ENCODE data around the gene TMEM74B. TPM values are rescaled to one million over a fixed set of nuclear protein-coding genes. Genes with fewer than 3 reads are reported as not detected.
A peak's percentile ranks its signal among the peaks of the same experiment; 100 is the strongest.

The TMEM74B gene
- 10 to 100 TPM; 11.6 to 87.6 (median 30.2) TPM for total RNA-seq

GRCh38 chr20:1184638-1185315 is at the start of gene TMEM74B:
TSS of gene TMEM74B (minus strand) at chr20:1184981. CDS start at chr20:1183801, 1,180 bp downstream.
- TF ChIP-seq, protein P1, sequence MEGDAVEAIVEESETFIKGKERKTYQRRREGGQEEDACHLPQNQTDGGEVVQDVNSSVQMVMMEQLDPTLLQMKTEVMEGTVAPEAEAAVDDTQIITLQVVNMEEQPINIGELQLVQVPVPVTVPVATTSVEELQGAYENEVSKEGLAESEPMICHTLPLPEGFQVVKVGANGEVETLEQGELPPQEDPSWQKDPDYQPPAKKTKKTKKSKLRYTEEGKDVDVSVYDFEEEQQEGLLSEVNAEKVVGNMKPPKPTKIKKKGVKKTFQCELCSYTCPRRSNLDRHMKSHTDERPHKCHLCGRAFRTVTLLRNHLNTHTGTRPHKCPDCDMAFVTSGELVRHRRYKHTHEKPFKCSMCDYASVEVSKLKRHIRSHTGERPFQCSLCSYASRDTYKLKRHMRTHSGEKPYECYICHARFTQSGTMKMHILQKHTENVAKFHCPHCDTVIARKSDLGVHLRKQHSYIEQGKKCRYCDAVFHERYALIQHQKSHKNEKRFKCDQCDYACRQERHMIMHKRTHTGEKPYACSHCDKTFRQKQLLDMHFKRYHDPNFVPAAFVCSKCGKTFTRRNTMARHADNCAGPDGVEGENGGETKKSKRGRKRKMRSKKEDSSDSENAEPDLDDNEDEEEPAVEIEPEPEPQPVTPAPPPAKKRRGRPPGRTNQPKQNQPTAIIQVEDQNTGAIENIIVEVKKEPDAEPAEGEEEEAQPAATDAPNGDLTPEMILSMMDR (IDR thresholded peaks at IDR 0.05): no peak
- TF ChIP-seq POLR2A (IDR thresholded peaks at IDR 0.05): peak in 1 of 2 donors; percentile 23
- Histone ChIP-seq H3K4me3 (peak within 1 kb of the TSS; percentile 42 to 85 (median 61)), H3K27ac (peak within 1 kb of the TSS in 3 of 4 donors; percentile 32 to 62 (median 62)), H3K9me3 (no peaks in the 10 kb centered on the region), H3K36me3 (peaks cover 0 to 10% (median 0%) of the 10 kb centered on the region in 3 donors), H3K27me3 (no peaks in the 10 kb centered on the region), H3K4me1 (peaks cover 0 to 27% (median 7%) of the 10 kb centered on the region in 4 donors)
- peak in 1 of 3 donors; percentile 68 for DNase-seq

DNA sequence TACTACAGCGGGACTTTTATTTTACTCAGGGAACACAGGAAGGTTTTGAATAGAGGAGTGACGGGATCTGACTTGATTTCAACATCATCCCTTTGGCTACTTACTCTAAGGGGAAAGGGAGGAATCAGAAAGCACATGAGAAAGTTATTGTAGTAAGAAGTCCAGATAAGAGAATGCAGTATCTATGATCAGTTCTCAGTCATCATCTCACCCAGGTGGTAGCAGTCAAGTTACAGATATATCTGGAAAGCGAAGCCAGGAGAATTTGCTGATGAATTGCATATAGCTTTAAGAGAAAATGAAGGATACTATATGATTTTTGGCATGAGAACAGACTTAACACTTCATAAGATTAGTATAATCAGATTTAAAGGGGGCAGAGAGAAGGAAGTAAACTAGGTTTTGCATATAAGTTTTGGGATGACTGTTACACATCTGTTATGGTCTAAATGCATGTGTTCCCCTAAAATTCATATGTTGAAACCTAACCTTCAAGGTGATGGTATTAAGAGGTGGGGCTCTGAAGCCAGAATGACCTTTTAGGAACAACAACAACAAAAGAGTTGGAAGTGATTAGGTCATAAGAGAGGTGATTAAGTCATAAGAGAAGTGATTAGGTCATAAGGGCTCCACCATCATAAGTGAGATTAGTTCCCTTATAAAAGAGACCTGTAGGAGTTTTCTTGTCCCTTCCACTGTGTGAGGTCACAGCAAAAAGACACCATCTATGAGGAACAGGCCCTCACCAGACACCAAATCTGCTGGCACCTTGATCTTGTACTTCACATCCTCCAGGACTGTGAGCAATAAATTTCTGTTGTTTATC is 47.7 kb upstream of the TMEM74B start:
- Histone ChIP-seq H3K27ac (no peak overlapping the region), H3K4me1 (no peaks in the 10 kb centered on the region), H3K27me3 (no peaks in the 10 kb centered on the region), H3K9me3 (no peaks in the 10 kb centered on the region), H3K4me3 (no peak overlapping the region), H3K36me3 (no peaks in the 10 kb centered on the region)
- TF ChIP-seq, protein P1 (IDR thresholded peaks at IDR 0.05): no peak
- TF ChIP-seq POLR2A (IDR thresholded peaks at IDR 0.05): no peak
- DNase-seq: no peak

DNA sequence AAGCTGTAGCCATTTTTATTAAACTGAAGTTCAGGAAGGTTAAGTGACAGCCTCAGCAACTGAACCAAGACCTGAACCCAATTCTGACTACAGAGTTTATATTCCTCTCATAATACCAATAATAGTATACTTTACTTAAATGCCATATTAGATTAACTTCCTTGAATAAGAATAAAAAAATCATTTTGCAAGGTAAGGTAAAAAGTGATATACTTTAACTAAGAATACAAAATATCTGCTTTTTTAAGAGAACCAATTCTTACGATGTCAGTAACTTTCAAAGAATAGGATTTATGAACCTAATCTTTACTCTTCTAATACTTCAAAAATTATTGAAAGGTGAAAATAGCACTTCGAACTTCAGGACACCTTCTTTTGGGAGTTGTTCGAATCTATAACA is 44.8 kb upstream of the TMEM74B start:
- no peaks in the 10 kb centered on the region for H3K9me3 ChIP-seq
- no peak overlapping the region for H3K27ac ChIP-seq
- TF ChIP-seq POLR2A (IDR thresholded peaks at IDR 0.05): no peak
- TF ChIP-seq, protein P1 (IDR thresholded peaks at IDR 0.05): no peak
- H3K27me3 ChIP-seq: no peaks in the 10 kb centered on the region
- H3K4me3 ChIP-seq: no peak overlapping the region
- peaks cover 3 to 12% (median 7%) of the 10 kb centered on the region in 4 donors for H3K4me1 ChIP-seq
- no peak for DNase-seq
- no peaks in the 10 kb centered on the region for H3K36me3 ChIP-seq

- Histone ChIP-seq H3K36me3 (no peaks in the 10 kb centered on the region), H3K9me3 (no peaks in the 10 kb centered on the region), H3K27ac (peak within 1 kb of the TSS in 3 of 4 donors; percentile 45 to 69 (median 68)), H3K27me3 (no peaks in the 10 kb centered on the region), H3K4me1 (peaks cover 3 to 12% (median 7%) of the 10 kb centered on the region in 4 donors), H3K4me3 (peak within 1 kb of the TSS; percentile 43 to 69 (median 66))
- TF ChIP-seq, protein P1 (IDR thresholded peaks at IDR 0.05): no peak
- no peak for TF ChIP-seq POLR2A (IDR thresholded peaks at IDR 0.05)
- DNase-seq: peak; percentile 70 to 93 (median 87)
These were observed 41.2 kb upstream of the TMEM74B start, which contains the start of gene RAD21L1 for GRCh38 chr20:1225783-1226654. TSS of gene RAD21L1 (plus strand) at chr20:1226044. CDS start at chr20:1228454, 2,410 bp downstream.

GRCh38 chr20:1225263-1225782 is 40.5 kb upstream of the TMEM74B start:
- Histone ChIP-seq H3K4me3 (peak overlapping the region; percentile 22 to 67 (median 63)), H3K36me3 (no peaks in the 10 kb centered on the region), H3K27me3 (no peaks in the 10 kb centered on the region), H3K4me1 (peaks cover 3 to 12% (median 7%) of the 10 kb centered on the region in 4 donors), H3K9me3 (no peaks in the 10 kb centered on the region), H3K27ac (peak overlapping the region in 2 of 4 donors; percentile 68 to 69)
- no peak for TF ChIP-seq POLR2A (IDR thresholded peaks at IDR 0.05)
- TF ChIP-seq, protein P1 (IDR thresholded peaks at IDR 0.05): no peak
- DNase-seq: no peak
